T-helper 9 cell (primary cell): ENCODE results near the gene XPO5.

Source experiments
- DNase-seq: peaks from one replicate; pipeline ENCODE4 v3.0.0-alpha.2; 2020

XPO5 gene

GRCh38 chr6:43496370-43497128 lies 79.3 kb downstream of the XPO5 start:
- DNase-seq, result no peak

DNA sequence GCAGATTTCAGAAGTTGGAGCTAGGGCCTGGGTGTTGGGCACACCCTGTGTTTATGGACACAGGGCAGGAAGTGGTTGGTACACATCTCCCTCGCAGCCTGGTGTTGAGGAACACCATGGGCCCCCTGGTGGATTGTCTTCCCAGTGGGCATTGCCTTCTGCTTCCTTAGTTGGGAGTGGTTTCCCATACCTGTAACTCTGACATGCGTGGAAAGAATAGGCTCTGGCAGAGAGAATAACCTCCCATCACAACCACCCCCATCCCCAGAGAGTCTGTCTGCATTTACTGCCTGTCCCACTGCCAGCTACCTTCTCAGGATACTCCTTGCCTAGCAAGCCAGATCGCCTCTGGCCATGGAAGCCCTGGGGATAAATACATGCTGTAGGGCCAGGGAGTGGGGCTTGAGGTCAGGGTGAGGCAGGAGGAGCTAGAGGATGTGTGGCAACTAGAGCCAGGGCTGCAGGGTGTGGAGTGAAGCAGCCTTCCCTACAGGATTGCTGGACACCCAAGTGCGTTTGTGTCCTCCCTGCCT lies 80.4 kb downstream of the XPO5 start:
- no peak for DNase-seq

- DNase-seq, result no peak
Measured at GRCh38 chr6:43494766-43495165, 81.1 kb downstream of the XPO5 start.

- no peak for DNase-seq
Measured at GRCh38 chr6:43494321-43494720, 81.5 kb downstream of the XPO5 start.

- DNase-seq, result no peak
Measured at GRCh38 chr6:43493833-43494232, 82.0 kb downstream of the XPO5 start.

DNA sequence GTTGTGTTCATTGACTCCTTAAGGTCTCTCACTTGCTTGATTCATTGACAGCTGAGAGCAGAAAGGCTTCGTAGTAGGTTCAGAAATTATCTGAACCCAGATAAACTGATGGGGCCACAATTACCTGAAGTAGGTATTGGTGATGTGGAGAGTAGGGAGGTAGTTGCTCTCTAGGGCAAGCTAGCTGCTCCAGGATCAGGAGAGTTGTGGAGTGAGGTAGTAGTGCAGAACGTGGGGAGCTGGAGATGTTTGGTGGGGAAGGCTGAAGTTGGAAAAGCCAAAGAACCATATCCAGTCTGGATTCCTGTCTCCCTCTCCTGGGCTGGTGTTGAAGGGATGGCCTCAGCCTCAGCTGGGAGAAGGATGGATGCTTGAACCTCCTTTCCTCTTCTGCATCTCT lies 82.6 kb downstream of the XPO5 start:
- DNase-seq, result no peak

DNA sequence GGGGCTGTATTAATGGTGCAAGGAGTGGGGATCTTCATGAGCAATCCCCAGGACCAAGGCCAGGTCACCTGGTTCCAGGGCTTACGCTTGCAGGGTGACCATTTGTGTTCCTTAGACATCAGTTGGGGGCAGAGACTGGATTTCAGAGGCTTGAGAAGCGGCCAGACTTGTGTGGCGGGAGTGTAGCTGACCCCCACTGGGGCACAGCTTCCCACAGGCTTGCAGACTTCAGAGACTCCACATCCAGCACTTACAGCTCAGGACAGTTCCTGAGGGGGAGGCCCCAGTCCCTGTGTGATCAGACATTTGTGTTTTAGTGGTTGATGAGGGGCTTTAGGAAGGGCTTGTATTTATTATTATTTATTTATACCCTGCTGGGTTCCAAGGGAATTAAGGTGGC lies 83.2 kb downstream of the XPO5 start:
- no peak for DNase-seq

DNA sequence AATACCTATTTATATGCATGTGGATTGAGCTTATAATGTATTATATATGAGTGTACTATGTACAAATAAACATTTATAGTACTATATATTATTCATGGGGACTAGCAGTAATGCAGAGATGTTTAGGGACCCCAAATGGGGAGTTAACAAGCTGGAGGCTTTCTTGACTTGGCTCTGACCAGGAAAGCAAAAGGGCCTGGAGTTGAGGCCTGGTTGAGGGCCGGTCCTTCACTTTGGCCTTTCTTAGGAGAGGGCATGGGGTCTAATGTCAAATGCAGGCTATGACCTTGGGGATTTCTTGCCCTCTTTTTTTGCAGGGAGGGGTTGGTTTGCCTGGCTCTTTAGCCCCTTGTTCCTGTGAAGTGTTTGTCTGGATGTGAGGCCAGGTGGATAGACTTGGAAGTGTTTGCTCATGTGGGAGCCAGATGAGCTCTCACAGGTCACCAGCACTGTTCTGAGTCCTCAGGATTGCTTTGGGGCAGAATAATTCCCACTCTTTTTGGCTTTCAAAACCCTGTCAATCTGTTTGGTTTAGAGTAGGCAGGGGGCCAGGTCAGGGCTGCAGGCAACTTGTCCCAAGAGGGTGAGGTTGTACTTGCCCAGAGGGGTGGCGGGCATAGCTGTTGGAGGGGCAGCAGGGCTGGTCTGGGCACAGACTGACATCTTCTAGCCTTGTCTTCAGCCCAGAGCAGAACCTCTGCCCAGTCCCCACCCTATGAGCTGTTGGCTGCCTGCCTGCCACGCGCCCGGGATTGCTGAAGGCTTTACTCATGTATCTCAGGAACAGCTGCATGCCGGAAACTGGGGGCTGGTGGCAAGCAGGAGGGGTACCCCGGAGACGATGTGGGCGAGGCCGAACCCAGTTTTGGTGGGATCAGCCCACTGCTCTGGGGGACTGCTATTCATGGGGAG lies 83.8 kb downstream of the XPO5 start:
- DNase-seq, result no peak

GRCh38 chr6:43490523-43490939 lies 85.3 kb downstream of the XPO5 start:
- DNase-seq, result no peak

DNA sequence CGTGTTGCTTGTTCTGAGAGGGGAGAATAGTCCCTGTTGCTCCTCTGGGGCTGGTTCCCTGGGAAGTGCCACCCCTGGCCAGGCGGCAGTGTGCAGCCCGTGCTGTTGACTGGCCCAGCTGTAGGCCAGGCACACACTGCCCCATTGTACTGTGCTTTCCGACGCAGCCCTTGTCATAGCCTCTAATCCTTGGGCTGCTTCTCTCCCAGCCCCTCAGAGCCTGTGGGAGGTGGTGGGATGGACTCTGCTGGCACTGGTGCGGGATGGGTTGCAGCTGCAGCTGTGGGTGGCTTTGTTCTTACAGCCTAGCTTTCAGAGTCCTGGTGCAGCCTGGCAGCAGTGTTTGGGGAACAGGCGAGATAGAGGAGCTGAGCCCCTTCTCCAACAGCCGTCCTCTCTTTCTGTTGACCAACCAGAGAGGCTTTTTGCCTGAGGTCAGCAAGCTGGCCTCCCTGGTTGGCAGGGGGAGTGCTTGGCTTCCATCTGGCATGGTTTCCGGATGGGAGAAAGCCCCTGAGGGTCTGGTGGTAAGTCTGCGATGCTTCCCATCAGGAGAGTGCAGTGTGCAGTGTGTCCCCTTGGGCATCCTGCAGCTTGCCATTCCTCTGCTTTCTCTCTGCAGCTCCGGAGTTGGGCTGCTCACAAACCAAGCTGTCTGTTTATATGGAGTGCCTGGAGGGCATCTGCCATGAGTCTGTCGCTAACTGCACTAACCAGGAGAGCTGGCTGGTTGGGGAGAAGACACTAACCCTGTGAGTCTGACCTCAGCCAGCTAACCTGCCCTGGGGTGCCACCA lies 86.4 kb downstream of the XPO5 start:
- DNase-seq, result no peak

DNA sequence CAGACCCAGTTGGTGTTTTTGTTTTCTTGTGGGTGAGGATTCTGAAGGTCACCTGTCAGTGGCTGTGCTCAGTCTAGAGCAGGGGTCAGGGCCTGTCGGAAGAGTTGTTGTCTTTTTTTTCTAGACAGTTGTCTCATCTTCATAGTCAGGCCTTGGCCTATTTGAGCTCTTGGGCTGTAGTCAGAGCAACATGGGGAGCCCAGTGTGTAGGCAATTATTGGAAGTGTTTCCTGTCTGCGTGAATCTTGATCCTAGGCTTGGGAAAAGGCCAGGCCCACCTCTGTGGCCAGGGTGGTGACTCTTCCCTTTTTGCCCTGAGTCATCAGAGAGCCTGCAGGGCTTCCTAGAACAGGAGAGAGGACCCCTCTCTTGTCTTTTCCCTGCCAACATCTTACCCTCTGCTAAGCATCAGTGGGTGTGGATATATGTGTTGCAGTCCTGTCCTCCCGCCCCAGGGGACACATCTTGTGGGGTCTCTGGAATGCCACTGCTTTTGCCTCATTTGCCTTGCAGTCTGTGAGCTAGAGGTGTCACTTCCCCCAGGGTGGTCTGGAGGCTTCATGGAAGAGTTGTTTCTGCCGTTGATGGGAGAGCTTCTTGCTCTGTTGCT lies 87.1 kb downstream of the XPO5 start:
- DNase-seq, result no peak

DNA sequence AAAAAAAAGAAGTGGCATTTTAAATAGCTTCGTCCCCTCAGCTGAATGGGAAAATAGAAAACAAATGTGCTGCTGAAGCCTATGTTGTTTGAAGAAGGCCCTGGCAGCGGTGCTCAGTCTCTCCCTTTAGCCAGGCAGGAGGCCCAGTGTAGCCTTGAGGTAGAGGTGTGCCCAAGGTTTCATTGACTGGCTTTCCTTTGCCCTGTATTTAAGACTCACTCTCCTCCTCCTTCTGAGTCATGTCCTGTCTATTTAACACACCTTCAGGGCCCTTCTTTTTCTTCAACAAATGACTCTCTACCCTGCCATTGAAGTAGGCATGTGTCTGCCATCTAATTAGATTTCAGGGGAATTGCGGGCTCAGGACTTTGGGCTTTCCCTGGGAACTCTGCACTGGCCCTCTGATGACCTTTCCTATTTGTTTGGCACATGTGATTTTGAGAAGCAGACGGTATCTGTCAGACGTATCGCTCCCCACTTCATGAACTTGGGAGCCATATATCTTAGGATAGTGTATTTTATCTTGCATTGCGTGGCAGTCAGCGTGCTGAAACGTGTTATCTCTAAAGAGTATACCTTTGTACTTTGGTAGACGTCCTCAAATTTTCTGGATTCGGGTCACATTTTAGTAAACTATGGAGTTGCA lies 94.1 kb downstream of the XPO5 start:
- no peak for DNase-seq

DNA sequence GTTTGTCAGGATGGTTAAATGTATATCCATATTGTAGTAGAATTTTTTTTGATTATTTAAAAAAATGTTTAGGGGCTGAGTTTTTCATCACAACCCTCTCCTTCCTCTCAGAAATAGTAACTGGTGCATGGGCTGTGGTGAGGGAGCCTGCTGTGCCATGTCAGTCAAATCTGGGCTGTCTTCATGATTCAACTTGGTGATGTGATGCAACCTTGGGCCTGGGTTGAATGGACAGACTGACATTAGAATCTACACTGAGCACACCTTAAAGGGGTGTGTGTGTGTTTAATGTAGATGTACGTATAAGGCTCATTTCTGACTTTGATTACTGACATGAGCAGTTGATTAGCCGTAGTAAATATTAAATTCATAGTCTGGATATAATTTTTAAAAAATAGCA lies 94.8 kb downstream of the XPO5 start:
- DNase-seq, result no peak

GRCh38 chr6:43478008-43478372 lies 97.8 kb downstream of the XPO5 start:
- no peak for DNase-seq

GRCh38 chr6:43477235-43478007 lies 98.4 kb downstream of the XPO5 start, which contains the start of gene TJAP1:
TJAP1 (plus strand) TSS chr6:43477570; CDS start chr6:43499002, 21,432 bp downstream.
- DNase-seq, result peak; percentile 98

GRCh38 chr6:43476746-43477145 lies 99.1 kb downstream of the XPO5 start:
- DNase-seq, result no peak

DNA sequence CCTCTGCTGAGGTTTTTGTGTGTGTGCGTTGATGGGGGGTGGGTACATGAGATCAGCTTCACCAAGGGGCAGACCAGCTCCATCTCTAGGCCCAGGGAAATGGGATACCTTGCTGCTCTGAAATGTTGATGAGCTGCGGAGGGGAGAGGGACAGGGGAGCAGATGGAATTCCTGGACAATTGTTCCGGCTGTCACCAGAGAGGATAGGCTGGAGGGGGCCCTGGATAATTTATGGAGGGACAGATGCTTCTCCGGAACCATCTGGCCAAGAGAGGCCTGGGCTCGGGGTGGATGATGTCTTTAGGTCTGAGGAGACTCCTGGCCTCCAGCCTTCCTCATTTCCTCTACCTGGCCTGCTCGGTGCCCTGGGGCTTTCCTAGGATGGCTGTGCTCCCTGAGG lies 100.3 kb downstream of the XPO5 start:
- no peak for DNase-seq

DNA sequence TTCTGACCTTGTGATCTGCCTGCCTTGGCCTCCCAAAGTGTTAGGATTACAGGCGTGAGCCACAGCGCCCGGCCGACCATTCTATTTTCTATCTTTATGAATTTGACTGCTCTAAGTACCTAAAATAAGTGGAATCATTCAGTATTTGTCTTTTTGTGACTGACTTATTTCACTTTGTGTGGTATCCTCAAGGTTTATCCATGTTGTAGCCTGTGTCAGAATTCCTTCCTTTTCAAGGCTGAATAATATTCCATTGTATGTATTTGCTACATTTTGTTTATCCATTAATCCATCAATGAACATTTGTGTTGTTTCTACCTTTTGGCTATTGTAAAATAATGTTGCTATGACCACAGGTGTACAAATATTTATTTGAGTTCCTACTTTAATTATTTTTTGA lies 103.3 kb downstream of the XPO5 start:
- DNase-seq, result no peak
